HepG2 (cell line): ENCODE data around the gene PRM3. TPM values are rescaled to one million over a fixed set of nuclear protein-coding genes. Genes with fewer than 3 reads are reported as not detected.
A peak's percentile ranks its signal among the peaks of the same experiment; 100 is the strongest.

Source experiments
- ELF4 ChIP-seq: sonication (generic); formaldehyde crosslinking; IDR thresholded peaks from 2 replicates; pipeline ENCODE4 v1.5.0; 2020; ENCODE audit warnings: missing genetic modification reagents, mild to moderate bottlenecking, moderate library complexity, borderline replicate concordance
- FLYWCH1 ChIP-seq: sonication (generic); formaldehyde crosslinking; IDR thresholded peaks from 2 replicates; pipeline ENCODE4 v1.8.1; 2023; ENCODE audit warnings: mild to moderate bottlenecking, missing genetic modification reagents
- GLI4 ChIP-seq: sonication (generic); formaldehyde crosslinking; IDR thresholded peaks from 2 replicates; pipeline ENCODE4 v1.5.1; 2020; ENCODE audit warnings: missing genetic modification reagents, mild to moderate bottlenecking, moderate library complexity, borderline replicate concordance
- KLF15 ChIP-seq: sonication (generic); formaldehyde crosslinking; IDR thresholded peaks from 2 replicates; pipeline ENCODE4 v1.8.1; 2023; ENCODE audit warnings: borderline replicate concordance, mild to moderate bottlenecking, inconsistent platforms, missing genetic modification reagents, mixed read lengths
- MEIS1 ChIP-seq: sonication (generic); formaldehyde crosslinking; IDR thresholded peaks from 2 replicates; pipeline ENCODE4 v1.9.0; 2021; ENCODE audit warnings: mild to moderate bottlenecking, missing genetic modification reagents, moderate library complexity, borderline replicate concordance
- REL ChIP-seq: sonication (generic); formaldehyde crosslinking; conservative IDR thresholded peaks from 2 replicates; pipeline ENCODE4 v1.8.0; 2022; ENCODE audit warnings: mild to moderate bottlenecking, missing genetic modification reagents, moderate library complexity
- RFX1 ChIP-seq: fragments of 450-650 bp; IDR thresholded peaks from 2 replicates; pipeline ENCODE4 v1.6.1; 2017
- SAP130 ChIP-seq: IDR thresholded peaks from 2 replicates; pipeline ENCODE4 v1.6.1; 2016; ENCODE audit warnings: low read depth
- ZBTB38 ChIP-seq: sonication (generic); formaldehyde crosslinking; IDR thresholded peaks from 2 replicates; pipeline ENCODE4 v1.5.1; 2020; ENCODE audit warnings: mild to moderate bottlenecking, missing genetic modification reagents
- ZC3H13 ChIP-seq: sonication (generic); formaldehyde crosslinking; IDR thresholded peaks from 2 replicates; pipeline ENCODE4 v1.8.1; 2023; ENCODE audit warnings: mild to moderate bottlenecking, missing genetic modification reagents, moderate library complexity
- ZKSCAN5 ChIP-seq: sonication (generic); formaldehyde crosslinking; IDR thresholded peaks from 2 replicates; pipeline ENCODE4 v1.5.1; 2020; ENCODE audit warnings: mild to moderate bottlenecking, missing genetic modification reagents
- ZNF451 ChIP-seq: sonication (generic); formaldehyde crosslinking; IDR thresholded peaks from 2 replicates; pipeline ENCODE4 v1.5.0; 2020; ENCODE audit warnings: mild to moderate bottlenecking, missing genetic modification reagents
- ZNF609 ChIP-seq: sonication (generic); formaldehyde crosslinking; IDR thresholded peaks from 2 replicates; pipeline ENCODE4 v1.4.0; 2020; ENCODE audit warnings: mild to moderate bottlenecking, missing genetic modification reagents, borderline replicate concordance
- ZNF660 ChIP-seq: sonication (generic); formaldehyde crosslinking; IDR thresholded peaks from 2 replicates; pipeline ENCODE4 v1.5.1; 2020; ENCODE audit warnings: mild to moderate bottlenecking, low read depth, missing genetic modification reagents, borderline replicate concordance
- polyA plus RNA-seq, 8 experiments: library from polyadenylated mRNA; depleted of rRNA in 3 of 8; stranded (reverse) in 7 of 8; unstranded in 1 of 8; fragments of >200 nt; fragmentation: Illumina TruSeq in 4 of 8; extraction: Trizol in 4 of 8; gene quantifications; 2 replicates each; pipeline versions ENCODE4 v1.2.1 to v1.2.3, GENCODE V29; 2011 to 2016; ENCODE audit warnings: low read depth in 4 of 8, missing spikeins in 1 of 8, mixed read lengths in 1 of 8; ENCODE audit not compliant: insufficient read depth in 1 of 8
- total RNA-seq, 5 experiments: library from RNA; depleted of rRNA; stranded (reverse); fragments of >200 nt; fragmentation: Illumina TruSeq; extraction: Trizol; gene quantifications; 2 replicates each; pipeline ENCODE4 v1.2.3, GENCODE V29; 2016; ENCODE audit warnings: low read depth in 1 of 5
- TF ChIP-seq, protein P1 (sequence below): sonication (generic); formaldehyde crosslinking; IDR thresholded peaks from 2 replicates; pipeline ENCODE4 v1.5.1; 2020; ENCODE audit warnings: mild to moderate bottlenecking, missing genetic modification reagents, moderate library complexity
- TF ChIP-seq, protein P2 (sequence below): sonication (generic); formaldehyde crosslinking; IDR thresholded peaks from 2 replicates; pipeline ENCODE4 v1.5.1; 2020; ENCODE audit warnings: missing genetic modification reagents, mild to moderate bottlenecking, borderline replicate concordance

Gene PRM3
- total and polyA plus RNA-seq, 2 of the 13 experiments (the other 11 are each of a cell fraction or from before 2014, with no cell fraction given): not detected

DNA sequence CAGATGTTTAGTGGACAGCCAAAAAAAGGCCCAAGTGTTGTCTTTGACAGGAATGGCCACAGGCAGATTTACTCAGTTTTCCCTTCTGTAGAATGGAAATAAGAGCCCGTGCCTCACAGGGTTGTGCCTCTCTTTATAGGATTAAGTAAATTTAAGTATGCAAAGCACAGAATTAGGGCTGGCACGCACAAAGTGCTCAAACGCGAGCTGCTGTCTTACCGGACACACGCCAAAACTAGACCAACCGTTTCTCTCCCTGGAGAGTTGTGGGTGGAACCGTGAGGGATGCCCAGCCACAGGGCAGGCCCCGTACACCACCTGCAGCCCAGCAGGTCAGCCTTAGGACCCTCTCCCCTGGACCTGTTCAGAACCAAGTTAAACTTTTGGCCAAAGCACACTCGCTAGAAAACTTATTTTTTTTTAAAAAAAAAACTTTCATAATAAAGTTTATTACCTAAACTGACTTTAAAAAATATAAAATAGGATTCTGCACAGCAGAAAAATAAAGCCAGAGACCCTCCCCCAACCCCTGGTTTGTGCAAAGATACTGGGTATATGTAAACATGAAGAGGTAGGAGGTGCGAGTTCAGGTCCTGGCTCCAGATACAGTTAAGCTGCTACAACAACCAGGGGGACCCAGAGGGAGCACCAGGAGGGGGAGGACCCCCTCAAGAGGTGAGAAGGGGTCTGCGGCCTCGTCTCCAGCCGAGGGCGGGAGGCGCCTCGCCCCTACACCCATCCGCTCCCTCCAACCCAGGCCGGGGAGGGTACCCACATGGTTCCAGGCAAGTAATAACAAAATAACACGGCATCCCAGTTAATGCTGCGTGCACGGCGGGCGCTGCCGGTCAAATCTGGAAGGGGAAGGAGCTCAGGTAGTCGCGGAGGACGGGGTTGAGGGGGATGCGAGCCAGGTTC is 19.2 kb downstream of the PRM3 start (continued):
- TF ChIP-seq, protein P1, sequence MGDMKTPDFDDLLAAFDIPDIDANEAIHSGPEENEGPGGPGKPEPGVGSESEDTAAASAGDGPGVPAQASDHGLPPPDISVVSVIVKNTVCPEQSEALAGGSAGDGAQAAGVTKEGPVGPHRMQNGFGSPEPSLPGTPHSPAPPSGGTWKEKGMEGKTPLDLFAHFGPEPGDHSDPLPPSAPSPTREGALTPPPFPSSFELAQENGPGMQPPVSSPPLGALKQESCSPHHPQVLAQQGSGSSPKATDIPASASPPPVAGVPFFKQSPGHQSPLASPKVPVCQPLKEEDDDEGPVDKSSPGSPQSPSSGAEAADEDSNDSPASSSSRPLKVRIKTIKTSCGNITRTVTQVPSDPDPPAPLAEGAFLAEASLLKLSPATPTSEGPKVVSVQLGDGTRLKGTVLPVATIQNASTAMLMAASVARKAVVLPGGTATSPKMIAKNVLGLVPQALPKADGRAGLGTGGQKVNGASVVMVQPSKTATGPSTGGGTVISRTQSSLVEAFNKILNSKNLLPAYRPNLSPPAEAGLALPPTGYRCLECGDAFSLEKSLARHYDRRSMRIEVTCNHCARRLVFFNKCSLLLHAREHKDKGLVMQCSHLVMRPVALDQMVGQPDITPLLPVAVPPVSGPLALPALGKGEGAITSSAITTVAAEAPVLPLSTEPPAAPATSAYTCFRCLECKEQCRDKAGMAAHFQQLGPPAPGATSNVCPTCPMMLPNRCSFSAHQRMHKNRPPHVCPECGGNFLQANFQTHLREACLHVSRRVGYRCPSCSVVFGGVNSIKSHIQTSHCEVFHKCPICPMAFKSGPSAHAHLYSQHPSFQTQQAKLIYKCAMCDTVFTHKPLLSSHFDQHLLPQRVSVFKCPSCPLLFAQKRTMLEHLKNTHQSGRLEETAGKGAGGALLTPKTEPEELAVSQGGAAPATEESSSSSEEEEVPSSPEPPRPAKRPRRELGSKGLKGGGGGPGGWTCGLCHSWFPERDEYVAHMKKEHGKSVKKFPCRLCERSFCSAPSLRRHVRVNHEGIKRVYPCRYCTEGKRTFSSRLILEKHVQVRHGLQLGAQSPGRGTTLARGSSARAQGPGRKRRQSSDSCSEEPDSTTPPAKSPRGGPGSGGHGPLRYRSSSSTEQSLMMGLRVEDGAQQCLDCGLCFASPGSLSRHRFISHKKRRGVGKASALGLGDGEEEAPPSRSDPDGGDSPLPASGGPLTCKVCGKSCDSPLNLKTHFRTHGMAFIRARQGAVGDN (CRISPR knock-in tag): 0 out of 2 replicates have a peak, but pooled peaks have one; percentile 2
- TF ChIP-seq MEIS1 (CRISPR knock-in tag): 0 out of 2 replicates have a peak, but pooled peaks have one; percentile 8
- peak; percentile 96 for TF ChIP-seq ZC3H13 (CRISPR knock-in tag)
- TF ChIP-seq SAP130: peak; percentile 23; the same call in 1 of the 2 replicates
- 0 out of 2 replicates have a peak, but pooled peaks have one; percentile 23 for TF ChIP-seq ZNF609 (CRISPR knock-in tag)
- TF ChIP-seq ZKSCAN5 (CRISPR knock-in tag): no peak
- no peak for TF ChIP-seq ELF4 (CRISPR knock-in tag)
- TF ChIP-seq ZNF451: no peak
- 0 out of 2 replicates have a peak, but pooled peaks have one; percentile 33 for TF ChIP-seq REL
- TF ChIP-seq, protein P2, sequence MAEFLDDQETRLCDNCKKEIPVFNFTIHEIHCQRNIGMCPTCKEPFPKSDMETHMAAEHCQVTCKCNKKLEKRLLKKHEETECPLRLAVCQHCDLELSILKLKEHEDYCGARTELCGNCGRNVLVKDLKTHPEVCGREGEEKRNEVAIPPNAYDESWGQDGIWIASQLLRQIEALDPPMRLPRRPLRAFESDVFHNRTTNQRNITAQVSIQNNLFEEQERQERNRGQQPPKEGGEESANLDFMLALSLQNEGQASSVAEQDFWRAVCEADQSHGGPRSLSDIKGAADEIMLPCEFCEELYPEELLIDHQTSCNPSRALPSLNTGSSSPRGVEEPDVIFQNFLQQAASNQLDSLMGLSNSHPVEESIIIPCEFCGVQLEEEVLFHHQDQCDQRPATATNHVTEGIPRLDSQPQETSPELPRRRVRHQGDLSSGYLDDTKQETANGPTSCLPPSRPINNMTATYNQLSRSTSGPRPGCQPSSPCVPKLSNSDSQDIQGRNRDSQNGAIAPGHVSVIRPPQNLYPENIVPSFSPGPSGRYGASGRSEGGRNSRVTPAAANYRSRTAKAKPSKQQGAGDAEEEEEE (CRISPR knock-in tag): 0 out of 2 replicates have a peak, but pooled peaks have one; percentile 63
- 0 out of 2 replicates have a peak, but pooled peaks have one; percentile 44 for TF ChIP-seq KLF15 (CRISPR knock-in tag)
- no peak for TF ChIP-seq FLYWCH1
- TF ChIP-seq ZNF660 (CRISPR knock-in tag): no peak
- TF ChIP-seq GLI4 (CRISPR knock-in tag): no peak
- TF ChIP-seq ZBTB38 (CRISPR knock-in tag): no peak
- TF ChIP-seq RFX1: no peak
